ENCODE data around the gene TMEM217. TPM values are rescaled to one million over a fixed set of nuclear protein-coding genes. Genes with fewer than 3 reads are reported as not detected.

Gene TMEM217
- total and polyA plus RNA-seq, 3 donors from 2014 or later, result 13.3 to 46.5 (median 16.2) TPM

GRCh38 chr6:37243131-37243815, 14.7 kb downstream of the TMEM217 start:
- WGBS, 2 donors, result 93 to 96% methylated on average over 8 of the region's 8 CpGs

DNA sequence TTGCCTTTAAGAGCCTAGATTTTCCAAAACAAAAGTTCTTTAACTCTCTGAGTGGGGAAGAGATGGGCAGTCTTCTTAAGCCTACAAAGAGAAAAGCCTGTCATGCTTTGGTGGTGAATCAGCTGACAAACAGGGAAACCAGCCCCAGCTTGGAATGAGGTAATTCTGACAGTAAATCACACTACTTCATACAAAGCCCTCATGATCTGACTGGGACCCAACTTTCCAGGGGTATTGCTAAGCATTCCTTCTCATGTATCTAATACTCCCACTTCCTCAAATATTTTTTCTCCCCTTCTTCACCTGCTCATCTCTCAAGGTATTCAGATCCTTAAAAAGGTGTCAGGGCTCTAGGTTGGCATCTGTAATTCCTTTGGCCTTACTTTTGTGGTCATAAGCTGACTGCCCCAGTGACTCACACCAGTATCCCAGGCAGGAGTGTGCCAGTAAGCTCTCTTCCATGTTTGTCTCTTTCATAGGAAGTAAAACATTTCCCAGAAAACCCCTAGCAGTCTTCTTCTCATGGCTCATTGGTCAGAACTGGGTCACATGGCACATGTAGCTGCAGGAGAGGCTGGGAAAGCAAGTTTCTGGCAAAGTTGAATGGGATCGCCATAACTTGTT, 15.4 kb downstream of the TMEM217 start:
- no peak for DNase-seq
- Histone ChIP-seq H3K36me3 (ENCODE audit: low read depth, missing control alignments) (no peaks in the 10 kb centered on the region), H3K27ac (peak overlapping the region; percentile 3 to 49), H3K4me1 (peaks cover 42% of the 10 kb centered on the region), H3K9me3 (no peaks in the 10 kb centered on the region), H3K4me3 (no peak overlapping the region), H3K27me3 (no peaks in the 10 kb centered on the region)
- TF ChIP-seq, protein P1, sequence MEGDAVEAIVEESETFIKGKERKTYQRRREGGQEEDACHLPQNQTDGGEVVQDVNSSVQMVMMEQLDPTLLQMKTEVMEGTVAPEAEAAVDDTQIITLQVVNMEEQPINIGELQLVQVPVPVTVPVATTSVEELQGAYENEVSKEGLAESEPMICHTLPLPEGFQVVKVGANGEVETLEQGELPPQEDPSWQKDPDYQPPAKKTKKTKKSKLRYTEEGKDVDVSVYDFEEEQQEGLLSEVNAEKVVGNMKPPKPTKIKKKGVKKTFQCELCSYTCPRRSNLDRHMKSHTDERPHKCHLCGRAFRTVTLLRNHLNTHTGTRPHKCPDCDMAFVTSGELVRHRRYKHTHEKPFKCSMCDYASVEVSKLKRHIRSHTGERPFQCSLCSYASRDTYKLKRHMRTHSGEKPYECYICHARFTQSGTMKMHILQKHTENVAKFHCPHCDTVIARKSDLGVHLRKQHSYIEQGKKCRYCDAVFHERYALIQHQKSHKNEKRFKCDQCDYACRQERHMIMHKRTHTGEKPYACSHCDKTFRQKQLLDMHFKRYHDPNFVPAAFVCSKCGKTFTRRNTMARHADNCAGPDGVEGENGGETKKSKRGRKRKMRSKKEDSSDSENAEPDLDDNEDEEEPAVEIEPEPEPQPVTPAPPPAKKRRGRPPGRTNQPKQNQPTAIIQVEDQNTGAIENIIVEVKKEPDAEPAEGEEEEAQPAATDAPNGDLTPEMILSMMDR (IDR thresholded peaks at IDR 0.05), result no peak
- TF ChIP-seq POLR2A (IDR thresholded peaks at IDR 0.05), result no peak
- WGBS, 2 donors, result 93% methylated on average over 1 of the region's 1 CpG
- intact Hi-C loops (cut with DNase I; ENCODE audit: low total_unique reads), result no loop called here

More at GRCh38 chr6:37243131-37243815, 14.7 kb downstream of the TMEM217 start:
- Histone ChIP-seq H3K9me3 (no peaks in the 10 kb centered on the region), H3K4me1 (peaks cover 42% of the 10 kb centered on the region), H3K27me3 (no peaks in the 10 kb centered on the region), H3K4me3 (no peak overlapping the region), H3K36me3 (ENCODE audit: low read depth, missing control alignments) (no peaks in the 10 kb centered on the region), H3K27ac (peak overlapping the region; percentile 3 to 73)
- intact Hi-C loops (cut with DNase I; ENCODE audit: low total_unique reads), result no loop called here
- no peak for DNase-seq
- no peak for TF ChIP-seq POLR2A (IDR thresholded peaks at IDR 0.05)
- TF ChIP-seq, protein P1 (IDR thresholded peaks at IDR 0.05), result no peak

GRCh38 chr6:37241775-37242428, 16.0 kb downstream of the TMEM217 start:
- intact Hi-C loops (cut with DNase I; ENCODE audit: low total_unique reads), result no loop called here
- Histone ChIP-seq H3K9me3 (no peaks in the 10 kb centered on the region), H3K4me3 (no peak overlapping the region), H3K4me1 (peaks cover 41% of the 10 kb centered on the region), H3K36me3 (ENCODE audit: low read depth, missing control alignments) (no peaks in the 10 kb centered on the region), H3K27ac (peak overlapping the region in 1 of 2 donors; percentile 49), H3K27me3 (no peaks in the 10 kb centered on the region)
- 91 to 92% methylated on average over 5 of the region's 5 CpGs for WGBS, 2 donors
- no peak for TF ChIP-seq POLR2A (IDR thresholded peaks at IDR 0.05)
- DNase-seq, result no peak

DNA sequence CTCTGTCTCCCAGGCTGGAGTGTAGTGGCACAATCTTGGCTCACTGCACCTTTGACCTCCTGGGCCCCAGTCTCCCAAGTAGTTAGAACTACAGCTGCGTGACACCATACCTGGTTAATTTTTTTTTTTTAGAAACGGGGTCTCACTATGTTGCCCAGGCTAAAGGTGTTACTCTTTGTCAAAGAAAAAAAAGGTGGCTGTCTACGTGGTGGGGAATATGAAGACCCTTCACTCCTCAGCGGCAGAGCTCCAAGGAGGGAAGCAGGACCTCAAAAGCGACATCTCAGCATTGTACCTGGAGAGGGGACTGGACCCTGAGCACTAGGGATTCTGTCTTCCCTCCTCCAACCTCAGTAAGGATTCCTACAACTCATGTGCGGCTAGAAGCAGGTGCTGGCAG, 16.8 kb downstream of the TMEM217 start:
- Histone ChIP-seq H3K4me1 (peaks cover 35% of the 10 kb centered on the region), H3K27ac (no peak overlapping the region), H3K36me3 (ENCODE audit: low read depth, missing control alignments) (no peaks in the 10 kb centered on the region), H3K9me3 (no peaks in the 10 kb centered on the region), H3K27me3 (no peaks in the 10 kb centered on the region), H3K4me3 (no peak overlapping the region)
- intact Hi-C loops (cut with DNase I; ENCODE audit: low total_unique reads), result no loop called here
- WGBS, 2 donors, result 90 to 93% methylated on average over 6 of the region's 6 CpGs
- TF ChIP-seq, protein P1 (IDR thresholded peaks at IDR 0.05), result no peak
- no peak for TF ChIP-seq POLR2A (IDR thresholded peaks at IDR 0.05)
- no peak for DNase-seq

GRCh38 chr6:37239950-37240713, 17.8 kb downstream of the TMEM217 start:
- 41 to 58% methylated on average over 4 of the region's 4 CpGs for WGBS, 2 donors
- TF ChIP-seq, protein P1 (IDR thresholded peaks at IDR 0.05), result no peak
- no peak for TF ChIP-seq POLR2A (IDR thresholded peaks at IDR 0.05)
- no peaks in the 10 kb centered on the region for H3K27me3 ChIP-seq
- intact Hi-C loops (cut with DNase I; ENCODE audit: low total_unique reads), result no loop called here
- no peaks in the 10 kb centered on the region for H3K36me3 ChIP-seq (ENCODE audit: low read depth, missing control alignments)
- DNase-seq, result peak; percentile 92
- H3K4me1 ChIP-seq, result peaks cover 26% of the 10 kb centered on the region
- no peaks in the 10 kb centered on the region for H3K9me3 ChIP-seq
- H3K4me3 ChIP-seq, result no peak overlapping the region
- peak overlapping the region; percentile 8 to 59 for H3K27ac ChIP-seq

Data from testis (tissue), 3 donors.